Kidney epithelial cell (primary cell): Measurements from ENCODE around the gene ITFG1. TPM values are rescaled to one million over a fixed set of nuclear protein-coding genes. Genes with fewer than 3 reads are reported as not detected.
A peak's percentile ranks its signal among the peaks of the same experiment; 100 is the strongest.
"Not testable (repeated sequence)": the region's sequence is repeated elsewhere in the genome, so short reads cannot be mapped to it uniquely, and the experiment has no call there.

ENCODE experiments used
- DNase-seq: peaks from one replicate; pipeline ENCODE4 v3.0.0-alpha.2; 2010; ENCODE audit warnings: low read depth
- H3K27me3 ChIP-seq: 2 replicates; pipeline ENCODE4 v1.6.0; 2011; ENCODE audit warnings: low read length; ENCODE audit not compliant: control insufficient read depth, insufficient read depth
- H3K36me3 ChIP-seq: 2 replicates; pipeline ENCODE4 v1.5.1; 2011; ENCODE audit warnings: low read length; ENCODE audit not compliant: control insufficient read depth, insufficient read depth
- H3K4me3 ChIP-seq: 2 replicates; pipeline ENCODE4 v1.5.1; 2011; ENCODE audit warnings: low read depth, mild to moderate bottlenecking, control low read depth, low read length
- CTCF ChIP-seq: IDR thresholded peaks from 2 replicates; pipeline ENCODE4 v1.5.1; 2011; ENCODE audit warnings: mild to moderate bottlenecking, moderate library complexity, low read length, control low read depth, inconsistent platforms; ENCODE audit not compliant: insufficient read depth, poor library complexity, severe bottlenecking
- total RNA-seq: library from RNA; depleted of rRNA; stranded (reverse); fragments of >200 nt; gene quantifications from 2 replicates; pipeline ENCODE4 v1.2.3, GENCODE V29; 2015

Gene ITFG1
- total RNA-seq, 1 donor from 2014 or later = 52.6 TPM

- no peaks in the 10 kb centered on the region for H3K27me3 ChIP-seq
- peak; percentile 65 for DNase-seq
- H3K36me3 ChIP-seq = no peaks in the 10 kb centered on the region
- peak overlapping the region; percentile 54 for H3K4me3 ChIP-seq
- TF ChIP-seq CTCF = peak; percentile 96
These were observed 318.9 kb downstream of the ITFG1 start for GRCh38 chr16:47141773-47142485.

GRCh38 chr16:47140686-47141085 is 320.2 kb downstream of the ITFG1 start:
- no peak overlapping the region for H3K4me3 ChIP-seq
- DNase-seq = no peak
- no peaks in the 10 kb centered on the region for H3K27me3 ChIP-seq
- TF ChIP-seq CTCF = no peak
- no peaks in the 10 kb centered on the region for H3K36me3 ChIP-seq

GRCh38 chr16:47139561-47140185 is 321.2 kb downstream of the ITFG1 start:
- Histone ChIP-seq H3K36me3 (no peaks in the 10 kb centered on the region), H3K4me3 (no peak overlapping the region), H3K27me3 (no peaks in the 10 kb centered on the region)
- no peak for DNase-seq
- TF ChIP-seq CTCF = no peak

- not testable (repeated sequence) for H3K27me3 ChIP-seq, H3K36me3 ChIP-seq, DNase-seq, H3K4me3 ChIP-seq
These were observed 322.9 kb downstream of the ITFG1 start for GRCh38 chr16:47137925-47138324.

GRCh38 chr16:47136099-47136842 is 324.6 kb downstream of the ITFG1 start:
- TF ChIP-seq CTCF = no peak
- no peak overlapping the region for H3K4me3 ChIP-seq
- H3K36me3 ChIP-seq = no peaks in the 10 kb centered on the region
- DNase-seq = no peak
- H3K27me3 ChIP-seq = no peaks in the 10 kb centered on the region

- H3K36me3 ChIP-seq = no peaks in the 10 kb centered on the region
- no peaks in the 10 kb centered on the region for H3K27me3 ChIP-seq
- H3K4me3 ChIP-seq = no peak overlapping the region
- DNase-seq = no peak
- no peak for TF ChIP-seq CTCF
These were observed 326.3 kb downstream of the ITFG1 start for GRCh38 chr16:47134550-47134949.
